ENCODE results near the gene BBS10.
"Not testable (repeated sequence)": the region's sequence is repeated elsewhere in the genome, so short reads cannot be mapped to it uniquely, and the experiment has no call there.

Gene BBS10

DNA sequence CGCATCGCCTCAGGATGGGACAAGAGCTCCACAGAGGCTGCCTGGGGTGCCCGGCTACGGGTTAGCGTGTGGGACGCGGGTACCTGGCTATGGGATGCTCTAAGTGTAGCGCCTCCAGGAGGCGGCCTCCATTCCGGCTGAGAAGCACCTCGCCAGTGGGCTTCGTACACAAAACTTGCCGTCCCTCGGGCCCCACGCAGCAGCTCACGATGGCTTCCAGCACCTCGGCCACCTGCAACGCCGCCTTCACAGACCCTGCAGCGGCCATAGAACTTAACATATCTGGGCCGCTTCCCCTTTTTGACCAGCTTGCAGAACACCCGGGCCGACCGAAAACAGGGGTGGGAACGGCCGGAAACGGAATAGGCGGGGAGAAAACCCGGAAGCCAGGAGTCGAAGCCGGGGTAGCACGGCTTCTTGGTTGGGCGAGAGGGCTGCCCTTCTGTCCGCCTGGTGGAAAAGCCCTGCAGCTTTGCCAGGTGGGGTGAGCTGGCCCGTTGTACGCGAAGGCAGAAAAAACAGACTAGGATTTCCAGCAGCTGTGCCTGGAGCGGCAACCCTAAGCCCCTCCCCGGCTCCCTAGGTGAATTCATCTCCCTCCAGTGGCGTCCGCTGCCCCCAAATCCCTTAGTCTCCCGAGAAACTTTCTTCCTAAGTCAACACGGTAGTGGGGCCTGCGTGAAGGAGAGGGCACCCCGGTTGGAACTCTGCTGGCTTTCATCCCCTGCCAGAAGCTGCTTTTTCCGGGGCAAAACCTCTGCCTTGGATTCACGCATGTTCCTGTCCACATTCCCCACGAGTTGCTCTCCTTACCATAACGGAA, at the start of gene BBS10:
Gene BBS10, minus strand, starts transcription at position 337 of the 823 bp plus-strand sequence. Its CDS starts 57 bp downstream, at position 280.
- peak; percentile 90 for DNase-seq (ENCODE audit: low spot score)

DNA sequence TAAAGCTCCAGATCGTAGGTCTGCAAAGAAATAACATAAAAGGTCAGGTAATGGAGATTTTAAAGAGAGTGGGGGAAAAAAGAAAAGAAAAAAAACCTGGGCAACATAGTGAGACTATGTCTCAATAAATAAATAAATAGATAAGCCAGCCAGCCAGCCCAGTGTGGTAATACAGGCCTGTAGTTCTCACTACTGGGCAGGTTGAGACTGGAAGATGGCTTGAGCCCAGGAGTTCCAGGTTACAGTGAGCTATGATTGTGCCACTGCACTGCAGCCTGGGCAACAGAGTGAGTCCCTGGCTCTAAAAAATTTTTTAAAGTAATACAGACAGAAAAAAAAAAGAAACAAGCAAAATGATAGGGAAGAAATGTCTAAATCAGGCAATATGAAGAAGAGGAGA, 43.2 kb upstream of the BBS10 start:
- DNase-seq (ENCODE audit: low spot score): no peak

DNA sequence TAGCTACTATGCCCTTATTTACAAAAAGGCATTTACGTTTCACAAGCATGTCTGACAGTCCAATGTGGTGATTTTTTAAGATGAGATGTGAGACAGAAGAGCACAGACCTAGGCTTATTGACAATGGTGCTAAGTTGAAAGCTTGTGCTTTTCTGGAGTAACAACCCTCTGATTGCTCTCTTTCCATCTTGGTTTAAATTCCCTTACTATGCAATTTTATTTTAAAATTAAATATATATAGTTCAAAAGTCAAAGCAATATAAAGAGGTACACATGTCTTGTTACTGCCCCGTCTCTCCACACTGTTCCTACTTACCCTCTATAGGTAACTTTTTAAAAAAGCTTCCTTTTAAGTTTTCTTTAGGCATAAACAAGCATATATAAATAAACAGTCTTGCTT, 39.4 kb upstream of the BBS10 start:
- no peak for DNase-seq (ENCODE audit: low spot score)

DNA sequence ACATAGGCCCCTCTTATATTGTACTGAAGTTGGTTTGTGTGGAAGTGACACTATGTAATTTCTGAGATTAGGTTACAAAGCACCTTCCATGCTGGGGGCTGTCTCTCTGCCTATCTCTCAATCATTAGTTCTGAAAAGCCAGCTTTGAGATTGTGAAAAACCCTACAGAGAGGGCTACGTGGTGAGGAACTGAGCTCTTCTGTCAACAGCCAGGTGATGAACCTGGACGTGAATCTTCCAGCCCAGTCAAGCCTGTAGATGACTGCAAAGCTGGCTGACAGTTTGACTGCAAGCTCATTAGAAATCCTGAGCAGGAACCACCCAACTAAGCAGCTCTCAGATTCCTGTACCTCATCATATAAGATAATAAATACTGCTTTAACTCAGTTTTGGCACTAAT, 36.3 kb upstream of the BBS10 start:
- no peak for DNase-seq (ENCODE audit: low spot score)

DNA sequence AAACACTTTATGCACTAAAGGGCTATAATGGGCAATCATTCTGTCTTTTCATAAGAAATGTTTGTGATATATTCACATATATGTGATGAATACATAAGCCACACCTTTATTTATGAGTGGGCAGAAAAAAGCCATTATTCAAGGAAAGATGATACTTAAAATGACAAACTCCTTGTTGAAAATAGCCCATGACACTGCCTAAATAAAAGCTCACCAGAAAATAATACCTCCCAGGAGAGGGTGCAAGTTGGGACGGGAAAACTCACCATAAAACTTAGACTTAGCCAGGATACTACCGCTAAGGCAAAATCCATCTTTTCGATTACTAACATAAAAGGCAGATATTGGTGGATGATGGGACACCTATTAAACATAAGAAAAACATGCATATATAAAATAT, 35.8 kb upstream of the BBS10 start:
- DNase-seq (ENCODE audit: low spot score): no peak

DNA sequence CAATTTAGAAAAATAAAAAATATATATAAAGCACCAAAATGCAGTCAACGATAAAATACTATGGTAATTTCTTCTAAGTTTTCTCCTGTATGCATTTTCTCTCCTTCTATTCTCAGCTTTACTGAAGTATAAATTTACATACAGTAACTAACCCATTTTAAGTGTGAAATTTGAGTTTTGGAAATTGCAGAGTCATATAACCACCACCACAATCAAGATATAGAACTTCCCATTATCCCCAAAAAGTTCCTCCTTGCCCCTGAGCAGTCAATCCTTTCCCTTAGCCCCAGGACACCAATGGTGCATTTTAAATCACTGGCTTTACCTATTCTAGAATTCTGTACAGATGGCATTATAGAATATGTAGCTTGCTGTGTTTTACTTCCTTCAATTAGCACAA, 31.0 kb upstream of the BBS10 start:
- DNase-seq (ENCODE audit: low spot score): no peak

DNA sequence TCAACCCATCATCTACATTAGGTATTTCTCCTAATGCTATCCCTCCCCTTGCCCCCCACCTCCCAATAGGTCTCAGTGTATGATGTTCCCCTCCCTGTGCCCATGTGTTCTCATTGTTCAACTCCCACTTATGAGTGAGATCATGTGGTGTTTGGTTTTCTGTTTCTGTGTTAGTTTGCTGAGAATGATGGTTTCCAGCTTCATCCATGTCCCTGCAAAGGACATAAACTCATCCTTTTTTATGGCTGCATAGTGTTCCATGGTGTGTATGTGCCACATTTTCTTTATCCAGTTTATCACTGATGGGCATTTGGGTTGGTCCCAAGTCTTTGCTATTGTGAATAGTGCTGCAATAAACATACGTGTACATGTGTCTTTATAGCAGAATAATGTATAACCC, 28.7 kb upstream of the BBS10 start:
- DNase-seq (ENCODE audit: low spot score): not testable (repeated sequence)

DNA sequence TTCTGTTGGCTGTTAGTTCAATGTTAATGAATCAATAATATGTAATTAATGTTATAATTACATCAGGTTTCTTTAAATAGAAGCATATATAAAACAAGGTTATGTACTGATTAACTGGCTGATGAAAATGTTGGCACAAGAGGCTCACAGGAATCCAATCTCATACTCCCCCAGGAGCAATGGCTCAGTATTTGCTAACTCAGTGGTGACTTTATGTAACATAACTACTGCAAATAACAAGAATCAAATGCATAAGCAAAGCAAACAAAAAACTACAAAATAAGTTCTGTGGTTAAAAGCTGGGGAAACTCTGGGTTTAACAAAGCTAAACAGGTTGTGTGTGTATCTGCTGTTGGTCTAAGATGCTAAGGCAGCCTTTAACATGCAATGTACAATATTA, 27.7 kb upstream of the BBS10 start:
- DNase-seq (ENCODE audit: low spot score): no peak

DNA sequence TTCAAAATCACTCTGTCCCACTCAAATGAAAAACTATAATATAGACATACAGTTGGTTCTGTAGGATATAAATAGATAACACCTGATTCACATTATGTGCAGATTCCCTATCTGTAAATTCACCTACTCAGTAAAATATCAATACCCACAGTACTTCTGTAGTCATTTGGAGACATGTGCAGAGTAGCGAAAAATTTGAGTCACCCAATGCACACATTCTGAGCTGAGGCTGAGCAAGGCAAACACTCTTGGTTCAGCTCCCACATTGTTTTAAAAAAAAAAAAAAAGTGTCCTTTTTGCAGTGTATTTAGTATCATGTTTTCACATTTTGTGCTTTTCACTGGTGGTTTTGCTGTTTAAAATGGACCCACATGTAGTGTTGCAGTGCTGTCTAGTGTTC, 27.3 kb upstream of the BBS10 start:
- no peak for DNase-seq (ENCODE audit: low spot score)

DNA sequence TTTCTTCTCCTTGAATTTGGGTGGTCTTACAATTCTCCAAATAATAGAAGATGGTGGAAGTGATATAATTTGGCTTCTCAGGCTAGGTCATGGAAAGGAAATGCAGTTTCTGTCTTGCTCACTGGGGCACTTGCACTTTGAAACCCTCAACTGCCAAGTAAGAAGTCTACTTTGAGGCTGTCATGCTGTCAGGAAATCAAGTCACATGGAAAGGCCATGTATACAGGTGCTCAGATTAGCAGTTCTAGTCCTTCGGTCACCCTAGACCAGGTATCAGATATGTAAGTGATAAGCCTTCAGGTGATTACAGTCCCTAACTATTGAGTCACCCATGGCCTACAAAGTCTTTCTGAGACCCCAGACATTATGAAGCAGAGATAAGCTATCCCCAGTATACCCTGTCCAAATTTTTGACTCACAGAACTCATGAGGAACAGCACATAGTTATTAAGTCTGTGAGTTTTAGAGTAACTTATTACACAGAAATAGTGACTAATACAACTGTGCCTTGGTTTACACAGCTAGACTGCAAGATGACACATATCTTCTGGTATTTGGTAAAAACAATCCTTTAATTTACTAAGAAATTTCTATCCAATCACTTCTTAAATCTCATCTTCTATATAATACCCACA, 26.3 kb upstream of the BBS10 start:
- peak; percentile 7 for DNase-seq (ENCODE audit: low spot score)

DNA sequence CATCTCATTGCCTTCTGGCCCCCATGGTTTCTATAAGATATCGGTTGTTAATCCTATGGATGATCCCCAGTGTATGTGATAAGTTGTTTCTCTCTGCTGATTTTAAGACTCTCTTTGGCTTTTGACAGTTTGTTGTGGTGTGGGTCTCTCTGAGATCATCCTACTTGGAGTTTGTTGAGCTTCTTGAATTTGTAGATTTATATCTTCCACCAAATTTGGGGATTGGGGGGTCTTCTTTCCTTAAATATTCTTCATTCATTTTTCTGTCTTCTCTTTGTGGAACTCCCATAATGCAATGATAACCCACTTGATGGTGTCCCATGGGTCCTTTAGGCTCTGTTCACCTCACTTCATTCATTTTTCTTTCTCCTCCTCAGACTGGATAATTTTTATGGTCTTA, 20.0 kb upstream of the BBS10 start:
- no peak for DNase-seq (ENCODE audit: low spot score)

DNA sequence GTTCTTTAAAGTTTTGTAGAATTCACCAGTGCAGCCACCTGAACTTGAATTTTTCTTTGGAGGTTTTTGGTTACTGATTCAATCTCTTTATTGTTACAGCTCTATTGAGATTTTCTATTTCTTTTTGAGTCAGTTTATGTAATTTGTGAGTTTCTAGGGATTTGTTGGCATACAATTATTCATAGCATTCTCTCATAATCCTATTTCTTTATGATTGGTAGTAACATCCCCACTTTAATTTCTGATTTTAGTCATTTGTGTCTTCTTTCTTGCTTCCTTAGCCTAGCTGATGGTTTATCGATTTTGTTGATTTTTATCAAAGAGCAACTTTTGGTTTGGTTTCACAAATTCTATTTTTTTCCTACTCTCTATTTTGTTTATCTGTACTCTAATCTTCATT, 17.9 kb upstream of the BBS10 start:
- DNase-seq (ENCODE audit: low spot score): no peak

DNA sequence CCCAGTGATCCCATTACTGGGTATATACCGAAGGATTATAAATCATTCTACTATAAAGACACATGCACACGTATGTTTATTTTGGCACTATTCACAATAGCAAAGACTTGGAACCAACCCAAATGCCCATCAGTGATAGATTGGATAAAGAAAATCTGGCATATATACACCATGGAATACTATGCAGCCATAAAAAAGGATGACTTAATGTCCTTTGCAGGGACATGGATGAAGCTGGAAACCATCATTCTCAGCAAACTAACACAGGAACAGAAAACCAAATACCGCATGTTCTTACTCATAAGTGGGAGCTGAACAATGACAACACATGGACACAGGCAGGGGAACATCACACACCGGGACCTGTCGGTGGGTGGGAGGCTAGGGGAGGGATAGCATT, 15.9 kb upstream of the BBS10 start:
- DNase-seq (ENCODE audit: low spot score): not testable (repeated sequence)

DNA sequence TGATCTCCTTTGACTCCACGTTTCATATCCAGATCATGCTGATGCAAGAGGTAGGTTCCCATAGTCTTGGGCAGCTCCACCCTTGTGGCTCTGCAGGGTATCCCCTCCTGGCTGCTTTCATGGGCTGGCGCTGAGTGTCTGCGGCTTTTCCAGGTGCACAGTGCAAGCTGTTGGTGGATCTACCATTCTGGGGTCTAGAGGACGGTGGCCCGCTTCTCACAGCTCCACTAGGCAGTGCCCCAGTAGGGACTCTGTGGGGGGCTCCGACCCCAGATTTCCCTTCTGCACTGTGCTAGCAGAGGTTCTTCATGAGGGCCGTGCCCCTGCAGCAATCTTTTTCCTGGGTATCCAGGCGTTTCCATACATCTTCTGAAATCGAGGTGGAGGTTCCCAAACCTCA, 12.1 kb upstream of the BBS10 start:
- no peak for DNase-seq (ENCODE audit: low spot score)

DNA sequence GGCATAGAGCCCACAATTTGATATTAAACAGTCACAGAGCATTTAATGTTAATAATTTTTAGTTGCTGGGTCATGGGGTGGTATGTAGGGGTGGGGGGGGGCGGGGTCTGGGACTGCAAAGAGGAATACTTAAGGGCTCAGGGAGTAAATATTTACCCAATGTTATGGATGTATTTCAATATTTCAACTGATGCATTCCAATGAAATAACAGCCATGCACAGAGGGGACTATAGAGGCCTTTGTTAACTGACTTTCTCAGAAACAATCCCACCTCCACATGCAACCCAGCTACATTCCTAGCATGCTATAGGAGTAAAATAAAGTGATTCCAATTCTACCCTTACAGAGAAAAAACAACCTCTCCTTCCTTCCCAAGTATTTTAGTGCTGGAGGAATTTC, 7.9 kb upstream of the BBS10 start:
- no peak for DNase-seq (ENCODE audit: low spot score)

DNA sequence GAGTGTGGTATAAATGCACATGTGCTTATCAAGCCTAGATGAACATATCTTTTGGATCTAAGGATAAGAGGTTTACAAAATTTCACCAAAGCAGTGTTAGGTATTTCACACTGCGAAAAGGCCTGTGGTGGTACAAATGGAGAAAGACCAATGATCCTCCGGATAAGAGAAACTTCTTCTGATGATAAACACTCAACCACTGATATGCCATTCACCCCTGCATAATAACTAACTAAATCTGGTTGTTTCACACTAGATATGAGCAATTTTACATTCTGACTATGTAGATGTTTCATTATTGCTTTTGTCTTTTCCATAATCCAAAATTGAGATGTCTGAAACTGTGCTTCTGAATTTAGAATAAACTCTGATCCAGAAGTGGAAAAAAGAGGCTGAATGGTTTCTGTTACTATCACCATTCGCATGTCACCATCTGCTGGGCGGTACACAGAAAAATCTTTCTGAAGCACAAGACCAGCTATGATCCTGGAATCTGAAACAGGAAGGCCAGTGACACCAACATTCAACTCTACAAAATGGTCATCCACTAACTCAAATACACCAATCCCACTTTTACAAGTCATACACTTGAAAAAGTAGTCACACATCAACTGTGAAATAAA, 1.3 kb downstream of the BBS10 start:
- DNase-seq (ENCODE audit: low spot score): peak; percentile 35

DNA sequence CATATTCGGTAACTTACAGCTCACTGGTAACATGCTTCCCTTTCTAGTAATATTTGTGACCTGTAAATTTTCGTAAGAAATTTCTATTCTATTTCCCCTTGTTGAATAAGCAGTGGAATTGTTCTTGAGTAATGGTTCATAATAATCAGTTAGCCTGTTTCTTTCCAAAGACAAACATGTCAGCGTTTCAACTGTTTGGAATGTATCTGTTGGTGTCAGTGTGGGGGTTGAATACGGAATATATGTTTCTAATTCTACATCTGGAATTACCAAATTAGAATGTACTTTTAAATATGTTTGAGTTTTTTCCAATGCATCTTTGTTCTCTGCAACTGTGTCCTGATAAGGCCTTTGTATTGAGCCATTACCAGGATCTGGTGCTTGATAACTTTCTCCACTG, 2.0 kb downstream of the BBS10 start:
- no peak for DNase-seq (ENCODE audit: low spot score)

DNA sequence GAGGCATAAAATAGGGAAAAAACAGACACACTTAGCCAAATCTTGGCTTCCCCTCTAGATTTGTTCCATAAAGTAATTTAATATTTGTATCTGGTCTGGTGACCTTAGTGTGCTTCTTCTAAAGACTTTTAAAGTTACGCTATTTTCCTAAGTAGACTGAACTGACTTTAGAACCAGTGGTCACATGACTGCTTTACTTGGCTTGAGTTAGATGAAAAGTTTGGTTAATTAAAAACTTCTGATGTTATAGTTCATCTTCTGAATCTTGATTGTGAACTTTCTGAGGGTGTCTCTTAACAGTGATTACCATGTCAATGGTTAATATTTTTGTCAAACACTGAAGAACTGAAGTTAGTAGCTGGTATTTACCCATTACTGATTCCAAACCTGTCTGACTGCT, 2.6 kb downstream of the BBS10 start:
- DNase-seq (ENCODE audit: low spot score): no peak

DNA sequence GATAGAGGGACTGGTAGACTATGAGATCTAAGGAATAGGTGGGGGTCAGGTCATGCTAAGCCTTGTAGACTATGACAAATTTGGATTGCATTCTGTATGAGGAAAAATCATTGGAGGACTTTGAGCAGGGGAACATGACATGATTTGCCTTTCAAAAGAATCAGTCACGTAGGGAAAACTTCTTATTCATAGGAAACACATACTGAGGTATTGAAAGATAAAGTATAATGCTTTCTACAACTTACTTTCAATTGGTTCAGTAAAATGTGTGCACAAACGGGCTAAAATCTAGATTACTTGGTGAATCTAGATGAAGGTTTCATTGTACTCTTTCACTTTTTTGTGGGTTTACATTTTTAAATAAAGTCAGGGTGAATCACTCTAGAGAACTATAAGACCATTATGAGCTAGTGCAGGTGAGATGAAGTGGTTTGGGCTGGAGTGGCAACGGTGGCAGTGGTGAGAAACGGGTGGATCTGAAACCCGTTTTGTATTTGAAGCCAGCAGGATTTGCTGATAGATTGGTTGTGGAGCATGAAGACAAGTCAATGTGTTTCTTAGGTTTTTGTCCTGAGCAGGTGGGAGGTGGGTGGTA, 6.7 kb downstream of the BBS10 start:
- no peak for DNase-seq (ENCODE audit: low spot score)

DNA sequence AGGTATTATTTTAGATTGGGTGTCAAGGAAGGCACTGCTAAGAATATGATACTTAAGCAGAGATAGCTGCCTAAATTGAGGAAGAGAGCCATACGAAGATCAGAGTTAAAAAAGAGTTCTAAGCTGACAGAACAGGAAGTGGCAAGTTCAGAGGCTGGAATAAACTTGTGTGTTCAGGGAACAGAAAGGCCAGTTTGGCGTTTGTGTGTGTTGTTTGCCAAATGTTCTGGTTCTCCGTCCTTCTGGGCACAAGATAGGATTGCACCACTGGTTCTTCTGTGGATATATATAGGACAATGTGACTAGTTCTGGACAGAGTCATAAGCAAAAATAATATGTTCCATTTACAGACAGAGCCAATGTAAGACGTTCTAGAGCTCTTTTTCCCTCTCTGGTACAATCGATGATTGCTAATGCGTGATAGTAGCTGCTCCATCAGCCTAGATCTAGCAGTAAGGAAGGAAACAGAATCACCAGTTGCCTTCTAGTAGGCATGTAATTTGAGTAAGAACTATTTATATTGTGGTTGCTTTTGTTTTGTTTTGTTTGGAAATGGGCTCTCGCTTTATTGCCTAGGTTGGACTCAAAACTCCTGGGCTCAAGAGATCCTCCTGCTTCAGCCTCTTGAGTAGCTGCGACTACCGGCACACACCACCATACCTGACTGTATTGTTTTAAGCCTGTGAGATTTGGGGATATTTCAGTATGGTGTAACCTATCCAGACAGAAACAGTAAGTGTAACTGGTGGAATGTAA, 7.4 kb downstream of the BBS10 start:
- DNase-seq (ENCODE audit: low spot score): no peak

DNA sequence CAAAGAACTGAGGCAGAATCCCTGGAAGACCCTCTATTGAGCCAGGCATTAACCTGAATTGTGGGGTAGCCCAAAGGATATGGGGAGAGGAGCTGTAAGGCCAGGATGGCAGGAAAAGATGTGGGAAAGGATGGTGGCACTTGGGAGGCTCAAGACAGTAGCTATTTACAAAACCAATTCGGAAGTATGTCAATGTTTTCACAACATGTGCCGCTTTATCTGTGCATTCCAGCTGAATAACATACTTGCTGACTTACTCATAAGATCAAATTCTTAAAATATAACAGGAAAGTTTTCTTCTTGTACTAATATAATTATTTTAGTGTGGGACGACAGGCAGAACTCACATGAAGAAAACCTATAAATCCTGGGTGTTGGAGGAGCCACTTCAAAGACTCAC, 10.6 kb downstream of the BBS10 start:
- peak; percentile 48 for DNase-seq (ENCODE audit: low spot score)

DNA sequence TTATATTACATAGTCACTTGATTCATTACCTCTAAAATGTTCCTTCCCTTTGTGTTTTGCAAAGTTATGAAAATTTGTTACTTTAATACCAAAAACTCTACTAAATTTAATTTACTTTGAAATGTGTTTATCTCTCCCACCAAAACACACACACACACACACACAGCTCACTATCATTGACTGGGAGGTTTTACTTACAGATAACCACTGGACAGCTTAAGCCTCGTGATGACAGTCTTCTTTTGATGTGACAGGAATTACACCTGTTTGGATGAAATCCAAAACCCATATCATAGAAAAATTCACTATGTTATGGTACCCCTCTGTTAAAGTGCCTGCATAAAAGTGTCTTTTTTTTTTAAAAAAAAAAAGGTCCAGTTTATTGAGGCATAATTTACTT, 15.6 kb downstream of the BBS10 start:
- no peak for DNase-seq (ENCODE audit: low spot score)

Data from AG08396 (cell line).